ENCODE data around the gene SLC9A2. TPM values are rescaled to one million over a fixed set of nuclear protein-coding genes. Genes with fewer than 3 reads are reported as not detected.

The SLC9A2 gene
- total and polyA plus RNA-seq, 8 donors: 0.02 to 0.22 (median 0.06) TPM; not detected in 4

GRCh38 chr2:102622646-102623045 lies 3.3 kb downstream of the SLC9A2 start:
- H3K36me3 ChIP-seq: no peaks in the 10 kb centered on the region
- H3K4me3 ChIP-seq: no peak overlapping the region
- 69 to 77% methylated on average over 3 of the region's 3 CpGs for WGBS, 2 donors

GRCh38 chr2:102630458-102630857 lies 11.1 kb downstream of the SLC9A2 start:
- no peaks in the 10 kb centered on the region for H3K9me3 ChIP-seq
- ATAC-seq (no peak), DNase-seq (no peak), FAIRE-seq (no peak)
- intact Hi-C loops (cut with DNase I): no loop called here
- no peaks in the 10 kb centered on the region for H3K36me3 ChIP-seq
- no peaks in the 10 kb centered on the region for H3K27me3 ChIP-seq
- no peak for TF ChIP-seq CTCF (IDR thresholded peaks at IDR 0.05)
- no peaks in the 10 kb centered on the region for H3K4me1 ChIP-seq
- 63 to 68% methylated on average over 4 of the region's 4 CpGs for WGBS, 2 donors
- no peak overlapping the region for H3K4me3 ChIP-seq
- H3K27ac ChIP-seq: no peak overlapping the region

More at GRCh38 chr2:102622646-102623045, 3.3 kb downstream of the SLC9A2 start:
- no peak for ATAC-seq
- Histone ChIP-seq H3K9me3 (no peaks in the 10 kb centered on the region), H3K4me1 (peaks cover 0 to 8% (median 6%) of the 10 kb centered on the region in 3 donors), H3K27ac (no peak overlapping the region), H3K27me3 (peaks cover 0 to 28% (median 0%) of the 10 kb centered on the region in 4 donors)
- no peak for FAIRE-seq
- intact Hi-C loops (cut with DNase I): no loop called here
- TF ChIP-seq CTCF (IDR thresholded peaks at IDR 0.05): no peak
- no peak for DNase-seq

GRCh38 chr2:102632380-102633175 lies 13.2 kb downstream of the SLC9A2 start:
- Histone ChIP-seq H3K9me3 (no peaks in the 10 kb centered on the region), H3K27me3 (no peaks in the 10 kb centered on the region), H3K4me3 (no peak overlapping the region), H3K4me1 (no peaks in the 10 kb centered on the region), H3K36me3 (no peaks in the 10 kb centered on the region), H3K27ac (no peak overlapping the region)
- DNase-seq: no peak
- no peak for TF ChIP-seq CTCF (IDR thresholded peaks at IDR 0.05)
- no peak for ATAC-seq
- WGBS, 2 donors: 82 to 91% methylated on average over 4 of the region's 4 CpGs
- no peak for FAIRE-seq
- intact Hi-C loops (cut with DNase I): no loop called here

- intact Hi-C loops (cut with DNase I): no loop called here
- 82 to 86% methylated on average over 6 of the region's 6 CpGs for WGBS, 2 donors
- no peaks in the 10 kb centered on the region for H3K36me3 ChIP-seq
- H3K4me1 ChIP-seq: no peaks in the 10 kb centered on the region
- DNase-seq (no peak), ATAC-seq (no peak), FAIRE-seq (no peak)
- no peak overlapping the region for H3K4me3 ChIP-seq
- no peak overlapping the region for H3K27ac ChIP-seq
- no peaks in the 10 kb centered on the region for H3K27me3 ChIP-seq
- no peaks in the 10 kb centered on the region for H3K9me3 ChIP-seq
- TF ChIP-seq CTCF (IDR thresholded peaks at IDR 0.05): no peak
These were observed 15.5 kb downstream of the SLC9A2 start for GRCh38 chr2:102634831-102635241.

- H3K27ac ChIP-seq: no peak overlapping the region
- ATAC-seq: no peak
- 77 to 83% methylated on average over 7 of the region's 7 CpGs for WGBS, 2 donors
- DNase-seq: no peak
- intact Hi-C loops (cut with DNase I): no loop called here
- H3K4me1 ChIP-seq: no peaks in the 10 kb centered on the region
- H3K4me3 ChIP-seq: no peak overlapping the region
- H3K27me3 ChIP-seq: no peaks in the 10 kb centered on the region
- no peaks in the 10 kb centered on the region for H3K36me3 ChIP-seq
- no peak for TF ChIP-seq CTCF (IDR thresholded peaks at IDR 0.05)
- FAIRE-seq: no peak
- no peaks in the 10 kb centered on the region for H3K9me3 ChIP-seq
These were observed 16.0 kb downstream of the SLC9A2 start for GRCh38 chr2:102635317-102635716.
